H9 (cell line): ENCODE results near the gene ARFGAP1. TPM values are rescaled to one million over a fixed set of nuclear protein-coding genes. Genes with fewer than 3 reads are reported as not detected.
A peak's percentile ranks its signal among the peaks of the same experiment; 100 is the strongest.

ENCODE experiments used
- DNase-seq: peaks from one replicate; pipeline ENCODE4 v3.0.0-alpha.2; 2017
- H2AFZ ChIP-seq: one replicate; pipeline ENCODE4 v1.6.1; 2013; ENCODE audit warnings: mild to moderate bottlenecking, low read length, control low read depth, moderate library complexity
- H2AK5ac ChIP-seq: 2 replicates; pipeline ENCODE4 v1.6.1; 2013; ENCODE audit warnings: low read length, control low read depth, mixed read lengths; ENCODE audit not compliant: insufficient read length
- H2BK120ac ChIP-seq: one replicate; pipeline ENCODE4 v1.6.1; 2013; ENCODE audit warnings: low read depth, mild to moderate bottlenecking, low read length, control low read depth, inconsistent platforms; ENCODE audit not compliant: poor library complexity, severe bottlenecking
- H2BK12ac ChIP-seq: 2 replicates; pipeline ENCODE4 v1.6.1; 2013; ENCODE audit warnings: low read length, control low read depth, mixed read lengths, low read depth; ENCODE audit not compliant: insufficient read length
- H2BK15ac ChIP-seq: 2 replicates; pipeline ENCODE4 v1.6.1; 2013; ENCODE audit warnings: low read depth, low read length, control low read depth
- H2BK20ac ChIP-seq: one replicate; pipeline ENCODE4 v1.6.1; 2013; ENCODE audit warnings: low read depth, mild to moderate bottlenecking, low read length, control low read depth, inconsistent platforms; ENCODE audit not compliant: poor library complexity, severe bottlenecking
- H2BK5ac ChIP-seq: 2 replicates; pipeline ENCODE4 v1.6.1; 2013; ENCODE audit warnings: low read length, control low read depth, mixed read lengths; ENCODE audit not compliant: insufficient read length
- H3K14ac ChIP-seq: 2 replicates; pipeline ENCODE4 v1.6.1; 2013; ENCODE audit warnings: low read length, control low read depth; ENCODE audit not compliant: insufficient read depth
- H3K18ac ChIP-seq: 2 replicates; pipeline ENCODE4 v1.6.1; 2013; ENCODE audit warnings: low read depth, mild to moderate bottlenecking, mixed read lengths, low read length, control low read depth; ENCODE audit not compliant: insufficient read length
- H3K23ac ChIP-seq: 2 replicates; pipeline ENCODE4 v1.6.1; 2013; ENCODE audit warnings: low read length, control low read depth, mixed read lengths, low read depth; ENCODE audit not compliant: insufficient read length
- H3K23me2 ChIP-seq: 2 replicates; pipeline ENCODE4 v1.6.1; 2013; ENCODE audit warnings: low read depth, mild to moderate bottlenecking, mixed read lengths, low read length, control low read depth; ENCODE audit not compliant: insufficient read length, poor library complexity, severe bottlenecking
- H3K27ac ChIP-seq: 2 replicates; pipeline ENCODE4 v1.5.1; 2013; ENCODE audit warnings: low read length, control low read depth, mixed read lengths, low read depth; ENCODE audit not compliant: insufficient read length
- H3K27me3 ChIP-seq: 2 replicates; pipeline ENCODE4 v1.6.1; 2013; ENCODE audit warnings: low read length, control low read depth, inconsistent platforms; ENCODE audit not compliant: insufficient read depth
- H3K4ac ChIP-seq: 2 replicates; pipeline ENCODE4 v1.6.1; 2013; ENCODE audit warnings: low read depth, mild to moderate bottlenecking, control low read depth, inconsistent platforms, low read length, moderate library complexity
- H3K4me1 ChIP-seq: 2 replicates; pipeline ENCODE4 v1.6.1; 2013; ENCODE audit warnings: low read length, control low read depth, inconsistent platforms; ENCODE audit not compliant: insufficient read depth
- H3K4me2 ChIP-seq: 2 replicates; pipeline ENCODE4 v1.6.1; 2013; ENCODE audit warnings: low read length, control low read depth, mixed read lengths; ENCODE audit not compliant: insufficient read length, insufficient read depth
- H3K56ac ChIP-seq: 2 replicates; pipeline ENCODE4 v1.6.1; 2013; ENCODE audit warnings: low read depth, mild to moderate bottlenecking, mixed read lengths, low read length, control low read depth; ENCODE audit not compliant: insufficient read length
- H3K79me1 ChIP-seq: 2 replicates; pipeline ENCODE4 v1.6.1; 2013; ENCODE audit warnings: low read depth, mild to moderate bottlenecking, moderate library complexity, low read length, control low read depth, inconsistent platforms; ENCODE audit not compliant: insufficient read depth, poor library complexity, severe bottlenecking
- H3K79me2 ChIP-seq: 2 replicates; pipeline ENCODE4 v1.6.1; 2013; ENCODE audit warnings: low read length, control low read depth, inconsistent platforms; ENCODE audit not compliant: insufficient read depth
- H3K9ac ChIP-seq: 2 replicates; pipeline ENCODE4 v1.6.1; 2013; ENCODE audit warnings: low read length, control low read depth, mixed read lengths; ENCODE audit not compliant: insufficient read length; ENCODE audit errors: extremely low read depth
- H3K9me3 ChIP-seq: one replicate; pipeline ENCODE4 v1.6.1; 2013; ENCODE audit warnings: low read depth, low read length, inconsistent platforms; ENCODE audit not compliant: control insufficient read depth
- H3T11ph ChIP-seq: one replicate; pipeline ENCODE4 v1.6.1; 2013; ENCODE audit warnings: mild to moderate bottlenecking, low read length, control low read depth, inconsistent platforms
- H4K20me1 ChIP-seq: one replicate; pipeline ENCODE4 v1.6.1; 2013; ENCODE audit not compliant: control insufficient read depth, insufficient read length, insufficient read depth
- H4K5ac ChIP-seq: 2 replicates; pipeline ENCODE4 v1.6.1; 2013; ENCODE audit warnings: low read depth, mild to moderate bottlenecking, mixed read lengths, low read length, control low read depth; ENCODE audit not compliant: insufficient read length
- H4K8ac ChIP-seq: replicated peaks from 2 replicates; pipeline ENCODE4 v1.6.1; 2013; ENCODE audit warnings: low read length, control low read depth, mixed read lengths, low read depth; ENCODE audit not compliant: insufficient read length
- H4K91ac ChIP-seq: 2 replicates; pipeline ENCODE4 v1.6.1; 2013; ENCODE audit warnings: low read depth, mild to moderate bottlenecking, moderate library complexity, mixed read lengths, low read length, control low read depth; ENCODE audit not compliant: insufficient read length
- H3K27ac Mint-ChIP-seq, 3 experiments: 2 replicates in 2 of 3; 3 replicates in 1 of 3; pipeline ENCODE4 v1.8.0; 2020 to 2021; ENCODE audit warnings: mixed read lengths in 3 of 3, mild to moderate bottlenecking in 1 of 3, moderate library complexity in 1 of 3
- H3K27me3 Mint-ChIP-seq: 2 replicates; pipeline ENCODE4 v1.8.0; 2021; ENCODE audit warnings: low read depth, mild to moderate bottlenecking, moderate library complexity, mixed read lengths
- H3K36me3 Mint-ChIP-seq, 3 experiments: 2 replicates in 2 of 3; 3 replicates in 1 of 3; pipeline ENCODE4 v1.8.0; 2020 to 2021; ENCODE audit warnings: low read depth in 3 of 3, mixed read lengths in 3 of 3; ENCODE audit not compliant: insufficient read depth in 1 of 3
- H3K4me1 Mint-ChIP-seq, 2 experiments: 2 replicates each; pipeline ENCODE4 v1.8.0; 2020; ENCODE audit warnings: mixed read lengths in 2 of 2
- H3K4me3 Mint-ChIP-seq, 2 experiments: 2 replicates in 1 of 2; 3 replicates in 1 of 2; pipeline ENCODE4 v1.8.0; 2020 to 2021; ENCODE audit warnings: mild to moderate bottlenecking in 2 of 2, mixed read lengths in 2 of 2, moderate library complexity in 1 of 2
- H3K9me3 Mint-ChIP-seq, 2 experiments: 2 replicates in 1 of 2; 3 replicates in 1 of 2; pipeline ENCODE4 v1.8.0; 2020; ENCODE audit warnings: mild to moderate bottlenecking in 2 of 2, mixed read lengths in 2 of 2, moderate library complexity in 1 of 2
- CTCF ChIP-seq: fragments of 200-600 bp; sonication (generic); conservative IDR thresholded peaks from 3 replicates; pipeline ENCODE4 v1.8.0; 2021; ENCODE audit warnings: antibody characterized with exemption, mild to moderate bottlenecking
- WGBS: extraction: QIAGEN DNeasy Blood & Tissue Kit; methylation state at CpG from one replicate; pipeline ENCODE4 v1.1.7; 2013; ENCODE audit warnings: missing lambda C conversion rate, low lambda C conversion rate, mixed read lengths; ENCODE audit not compliant: insufficient read length; ENCODE audit errors: extremely low coverage; 5-methylcytosine and 5-hydroxymethylcytosine counted together
- total RNA-seq: library from RNA; stranded (reverse); gene quantifications from 2 replicates; pipeline ENCODE4 v1.2.1, GENCODE V29; 2021

ARFGAP1 gene
- total RNA-seq, 1 experiment from 2014 or later, result 114 TPM

GRCh38 chr20:63270606-63271325, 1.8 kb upstream of the ARFGAP1 start:
- H2BK5ac ChIP-seq, result no peak overlapping the region
- no peak overlapping the region for H2BK12ac ChIP-seq
- no peak for TF ChIP-seq CTCF
- H2BK20ac ChIP-seq, result no peak overlapping the region
- Mint-ChIP-seq H3K4me3 (peak overlapping the region; percentile 8 to 80; a peak in 2 of 5 replicates), H3K36me3 (peaks cover 0 to 6% (median 3%) of the 10 kb centered on the region in 3 experiments; a peak in 4 of 7 replicates), H3K27ac (no peak overlapping the region; a peak in 1 of 7 replicates), H3K4me1 (peaks cover 19 to 25% of the 10 kb centered on the region in 2 experiments), H3K9me3 (no peaks in the 10 kb centered on the region), H3K27me3 (peaks cover 6% of the 10 kb centered on the region; the same call in 1 of the 2 replicates)
- H3K4me2 ChIP-seq, result no peak overlapping the region
- no peaks in the 10 kb centered on the region for H4K20me1 ChIP-seq
- no peak overlapping the region for H2BK15ac ChIP-seq
- no peak overlapping the region for H3K4ac ChIP-seq
- H3K23me2 ChIP-seq, result no peaks in the 10 kb centered on the region
- H2AFZ ChIP-seq, result no peak overlapping the region
- DNase-seq, result no peak
- H3K9ac ChIP-seq, result no peak overlapping the region
- no peak overlapping the region for H3K56ac ChIP-seq
- no peaks in the 10 kb centered on the region for H3K27me3 ChIP-seq
- H4K5ac ChIP-seq, result no peak overlapping the region
- no peak overlapping the region for H3K27ac ChIP-seq
- H3K23ac ChIP-seq, result no peak overlapping the region
- H3K79me2 ChIP-seq, result peaks cover 25% of the 10 kb centered on the region; the same call in 1 of the 2 replicates
- H4K91ac ChIP-seq, result no peak overlapping the region
- H3K9me3 ChIP-seq, result no peaks in the 10 kb centered on the region
- H2BK120ac ChIP-seq, result no peak overlapping the region
- H3K18ac ChIP-seq, result no peak overlapping the region
- 0 out of 2 replicates have a peak, but pooled peaks cover 2% of the 10 kb centered on the region for H3K4me1 ChIP-seq
- H2AK5ac ChIP-seq, result no peak overlapping the region
- no CpG with 5 or more reads among the region's 9 CpGs for WGBS
- H4K8ac ChIP-seq, result no peak overlapping the region
- H3K79me1 ChIP-seq, result peaks cover 14% of the 10 kb centered on the region
- H3T11ph ChIP-seq, result no peak overlapping the region
- no peak overlapping the region for H3K14ac ChIP-seq
